AG04450 (cell line): ENCODE data around the gene SEMA3B. TPM values are rescaled to one million over a fixed set of nuclear protein-coding genes. Genes with fewer than 3 reads are reported as not detected.

ENCODE experiments used
- CTCF ChIA-PET: fragments of 300-600, 350-600 bp; formaldehyde crosslinking; extraction: SDS; loops from one replicate; lab custom pipeline; 2022; ENCODE audit warnings: antibody characterized with exemption, inconsistent platforms; lab: Charles Lee
- POLR2A ChIA-PET: fragments of 350-600 bp; formaldehyde crosslinking; extraction: SDS; loops from one replicate; lab custom pipeline; 2021; ENCODE audit warnings: antibody characterized with exemption, inconsistent platforms; lab: Yijun Ruan, JAX
- DNase-seq: peaks from one replicate; pipeline ENCODE4 v3.0.0-alpha.2; 2011; ENCODE audit warnings: low read depth, low spot score
- H3K27ac ChIP-seq: one replicate; pipeline ENCODE4 v1.5.1; 2012; ENCODE audit warnings: low read depth, low read length, control low read depth
- H3K27me3 ChIP-seq: one replicate; pipeline ENCODE4 v1.6.0; 2012; ENCODE audit warnings: low read length; ENCODE audit not compliant: control insufficient read depth, insufficient read depth
- H3K4me3 ChIP-seq: 2 replicates; pipeline ENCODE4 v1.5.1; 2011; ENCODE audit warnings: mild to moderate bottlenecking, low read depth, low read length, control low read depth
- H3K9me3 ChIP-seq: 2 replicates; pipeline ENCODE4 v1.5.1; 2012; ENCODE audit warnings: low read length; ENCODE audit not compliant: control insufficient read depth, insufficient read depth
- CTCF ChIP-seq: IDR thresholded peaks from 2 replicates; pipeline ENCODE4 v1.5.1; 2011; ENCODE audit warnings: low read depth, low read length, control low read depth, inconsistent platforms
- polyA plus RNA-seq: library from polyadenylated mRNA; depleted of rRNA; stranded (reverse); fragments of >200 nt; gene quantifications from 2 replicates; pipeline ENCODE4 v1.2.3, GENCODE V29; 2011

Gene SEMA3B
- polyA plus RNA-seq, 1 experiment: 22.0 TPM

- H3K4me3 ChIP-seq: no peak overlapping the region
- no peaks in the 10 kb centered on the region; the same call in 1 of the 2 replicates for H3K9me3 ChIP-seq
- H3K27me3 ChIP-seq: no peaks in the 10 kb centered on the region
- ChIA-PET CTCF (interaction anchor here (0.5 to 4.8 kb wide), 13 partner anchors 9 to 162 kb away, joined by 3 to 35 read pairs (median 6); no protein-coding TSS in a partner anchor), POLR2A (interaction anchor here (0.6 kb wide), 1 partner anchor 64 kb away, joined by 5 read pairs; no protein-coding TSS in a partner anchor)
- DNase-seq: no peak
- TF ChIP-seq CTCF: no peak
- H3K27ac ChIP-seq: no peak overlapping the region
These were observed 10.0 kb upstream of the SEMA3B start for GRCh38 chr3:50258979-50259378.

GRCh38 chr3:50259432-50260026, 9.4 kb upstream of the SEMA3B start:
- ChIA-PET CTCF (interaction anchor here (0.5 to 4.8 kb wide), 19 partner anchors 8 to 65 kb away, joined by 3 to 35 read pairs (median 4); partner anchors contain the start of genes HYAL2, LSMEM2 and SEMA3B), POLR2A (interaction anchor here (0.6 to 1.3 kb wide), 4 partner anchors 9 to 352 kb away, joined by 3 to 9 read pairs (median 4); partner anchors contain the start of genes GNAI2 and SEMA3B)
- Histone ChIP-seq H3K27ac (peak overlapping the region; percentile 21), H3K27me3 (no peaks in the 10 kb centered on the region), H3K9me3 (no peaks in the 10 kb centered on the region; the same call in 1 of the 2 replicates), H3K4me3 (no peak overlapping the region)
- no peak for TF ChIP-seq CTCF
- no peak for DNase-seq

- Histone ChIP-seq H3K27ac (peak overlapping the region; percentile 89), H3K9me3 (no peaks in the 10 kb centered on the region; the same call in 1 of the 2 replicates), H3K27me3 (no peaks in the 10 kb centered on the region), H3K4me3 (peak overlapping the region; percentile 56)
- TF ChIP-seq CTCF: peak; percentile 81
- ChIA-PET CTCF (interaction anchor here (0.6 to 4.8 kb wide), 20 partner anchors 9 to 110 kb away, joined by 3 to 35 read pairs (median 4); partner anchors contain the start of genes GNAI2, HYAL2, LSMEM2 and SEMA3B), POLR2A (interaction anchor here (0.5 to 1.3 kb wide), 5 partner anchors 9 to 353 kb away, joined by 3 to 9 read pairs (median 4); partner anchors contain the start of genes GNAI2 and SEMA3B)
- no peak for DNase-seq
These were observed 8.7 kb upstream of the SEMA3B start for GRCh38 chr3:50260027-50260941.

GRCh38 chr3:50260942-50261441, 8.0 kb upstream of the SEMA3B start:
- ChIA-PET POLR2A (no interaction called here), CTCF (interaction anchor here (0.8 to 1.7 kb wide), 3 partner anchors 14 to 32 kb away, joined by 3 to 6 read pairs (median 3); no protein-coding TSS in a partner anchor)
- DNase-seq: no peak
- no peak overlapping the region for H3K27ac ChIP-seq
- TF ChIP-seq CTCF: no peak
- H3K4me3 ChIP-seq: no peak overlapping the region; the same call in 1 of the 2 replicates
- H3K9me3 ChIP-seq: no peaks in the 10 kb centered on the region; the same call in 1 of the 2 replicates
- H3K27me3 ChIP-seq: no peaks in the 10 kb centered on the region
